Glomerular endothelial cell (primary cell): Measurements from ENCODE around the gene MYCN. TPM values are rescaled to one million over a fixed set of nuclear protein-coding genes. Genes with fewer than 3 reads are reported as not detected.
"Not testable (repeated sequence)": the region's sequence is repeated elsewhere in the genome, so short reads cannot be mapped to it uniquely, and the experiment has no call there.

Experiments
- DNase-seq: peaks from one replicate; pipeline ENCODE4 v3.0.0-alpha.2; 2011; ENCODE audit warnings: low read depth, low spot score; ENCODE audit errors: extremely low read depth
- total RNA-seq: library from RNA; depleted of rRNA; stranded (reverse); fragments of >200 nt; gene quantifications from 2 replicates; pipeline ENCODE4 v1.2.3, GENCODE V29; 2015

Gene MYCN
- 1.8 and 6.5 TPM in 2 replicates for total RNA-seq

DNA sequence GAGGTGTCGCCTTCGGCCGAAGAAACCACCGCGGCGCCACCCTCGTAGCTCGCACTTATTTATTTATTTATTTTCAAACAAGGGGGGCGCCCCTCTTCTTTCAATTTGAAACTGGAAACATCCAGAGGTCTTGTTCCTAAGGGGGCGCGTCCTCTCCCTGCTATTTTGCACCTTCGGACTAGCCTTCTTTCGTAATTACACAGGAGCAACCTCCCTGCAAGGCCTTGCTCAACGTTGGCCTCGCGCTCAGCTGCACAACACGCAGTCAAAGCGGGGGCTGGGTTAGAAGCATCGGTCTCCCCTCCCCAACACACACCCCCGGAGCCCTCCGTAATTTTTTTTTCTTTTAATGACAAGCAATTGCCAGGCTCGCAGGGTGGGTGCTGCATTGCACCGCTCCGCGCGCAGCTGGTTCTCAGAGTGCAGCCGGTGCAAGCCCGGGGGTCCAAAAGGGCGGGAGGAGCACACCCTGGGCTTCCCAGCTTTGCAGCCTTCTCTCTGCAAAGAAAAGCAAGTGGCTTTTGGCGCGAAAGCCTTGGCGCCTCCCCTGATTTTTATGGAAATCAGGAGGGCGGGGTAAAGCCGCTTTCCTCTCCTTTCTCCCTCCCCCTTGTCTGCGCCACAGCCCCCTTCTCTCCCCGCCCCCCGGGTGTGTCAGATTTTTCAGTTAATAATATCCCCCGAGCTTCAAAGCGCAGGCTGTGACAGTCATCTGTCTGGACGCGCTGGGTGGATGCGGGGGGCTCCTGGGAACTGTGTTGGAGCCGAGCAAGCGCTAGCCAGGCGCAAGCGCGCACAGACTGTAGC lies at the start of gene MYCN:
Gene MYCN (plus strand): TSS at position 697 of the 807 bp plus-strand sequence. CDS start 1,515 bp downstream, outside the sequence.
- DNase-seq = no peak

DNA sequence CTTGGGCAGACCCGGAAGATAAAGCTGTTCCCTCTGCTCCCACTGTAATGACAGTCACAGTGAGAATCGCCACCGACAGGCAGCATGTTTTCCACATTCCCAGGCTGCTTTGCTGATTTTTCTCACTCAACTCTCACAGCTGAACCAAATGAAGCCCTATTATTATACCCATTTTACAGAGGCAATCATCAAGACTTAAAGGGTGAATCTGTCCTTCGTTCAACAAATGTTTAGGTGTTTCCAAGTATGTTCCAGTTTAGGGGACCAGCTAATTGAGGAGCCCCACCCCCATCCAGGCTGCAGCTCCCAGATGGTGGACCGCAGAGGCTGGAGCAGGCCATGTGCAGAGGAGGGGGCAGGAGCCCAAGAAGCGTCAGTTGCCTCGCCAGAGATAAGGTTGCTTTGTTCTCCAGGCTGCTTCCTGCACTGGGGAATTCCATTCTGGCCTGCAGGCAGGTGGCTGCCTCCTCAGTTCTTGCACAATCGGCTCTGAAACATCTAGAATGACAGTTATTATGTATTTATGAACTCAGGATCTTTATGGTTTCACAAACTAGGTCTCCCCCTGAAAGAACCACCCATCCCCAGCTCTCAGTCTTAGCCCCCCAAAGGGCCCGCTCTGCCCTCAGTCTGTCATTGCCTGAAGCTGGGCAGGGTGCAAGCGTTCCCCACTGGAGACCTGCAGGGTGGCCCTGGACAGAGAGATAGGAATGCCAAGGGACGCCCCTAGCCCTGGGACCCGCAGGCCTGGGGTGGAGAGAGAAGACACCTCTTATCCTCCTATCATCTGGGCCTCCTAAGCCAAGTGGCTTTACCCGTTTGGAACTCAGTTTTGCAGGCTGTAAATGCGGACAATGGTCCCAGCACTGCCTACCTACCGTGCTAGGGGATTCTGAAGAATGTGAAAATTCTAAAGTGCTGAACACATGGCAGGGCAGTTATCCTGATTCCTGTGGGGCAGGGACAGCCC lies 49.1 kb upstream of the MYCN start:
- no peak for DNase-seq

DNA sequence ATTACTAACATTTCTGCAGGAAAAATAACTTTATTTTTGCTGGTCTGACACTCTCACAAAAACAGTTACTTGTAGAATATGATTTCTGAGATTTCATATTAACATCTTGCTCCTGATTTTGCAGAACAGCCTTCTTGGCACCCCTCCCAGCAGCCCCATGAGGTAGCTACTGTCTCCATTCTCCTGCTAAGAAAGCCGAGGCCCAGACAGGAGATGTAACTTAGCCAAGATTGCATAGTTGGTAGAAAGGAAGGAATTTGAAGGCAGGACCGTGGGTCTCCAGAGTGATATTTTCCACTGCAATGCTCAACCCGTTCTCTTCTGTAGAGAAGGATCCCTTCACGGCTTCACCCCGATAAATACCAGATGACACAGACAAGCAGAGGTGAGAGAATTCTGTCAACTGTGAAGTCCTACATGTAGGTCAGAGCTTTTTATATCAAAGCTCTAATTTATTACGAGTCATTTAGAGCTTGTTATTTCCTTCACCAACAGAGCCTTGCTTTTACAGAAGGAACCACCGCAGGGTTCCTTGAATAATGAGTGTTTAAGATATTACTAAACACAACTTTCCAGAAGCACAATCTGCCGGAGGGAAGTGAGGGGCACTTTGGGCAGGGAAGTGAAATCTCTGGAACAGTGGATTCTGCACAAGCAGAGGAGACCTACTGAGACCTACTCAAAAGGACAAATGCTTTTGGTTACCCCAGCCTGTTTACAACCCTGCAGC lies 48.0 kb upstream of the MYCN start:
- DNase-seq = no peak

DNA sequence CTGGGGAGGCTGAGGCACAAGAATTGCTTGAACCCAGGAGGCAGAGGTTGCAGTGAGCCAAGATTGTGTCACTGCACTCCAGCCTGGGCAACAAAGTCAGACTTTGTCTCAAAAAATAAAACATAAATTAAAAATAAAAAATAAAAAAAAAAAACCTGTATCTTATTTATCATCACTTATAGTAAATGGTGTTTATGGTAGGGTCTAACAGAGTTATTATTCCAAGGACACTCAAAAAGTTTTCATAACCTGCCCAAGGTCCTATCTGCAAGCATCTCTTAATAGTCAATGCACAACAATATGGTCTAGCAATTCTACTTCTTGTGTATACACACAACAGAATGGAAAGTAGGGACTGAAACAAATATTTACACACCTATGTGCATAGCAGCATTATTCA lies 47.3 kb upstream of the MYCN start:
- no peak for DNase-seq

DNA sequence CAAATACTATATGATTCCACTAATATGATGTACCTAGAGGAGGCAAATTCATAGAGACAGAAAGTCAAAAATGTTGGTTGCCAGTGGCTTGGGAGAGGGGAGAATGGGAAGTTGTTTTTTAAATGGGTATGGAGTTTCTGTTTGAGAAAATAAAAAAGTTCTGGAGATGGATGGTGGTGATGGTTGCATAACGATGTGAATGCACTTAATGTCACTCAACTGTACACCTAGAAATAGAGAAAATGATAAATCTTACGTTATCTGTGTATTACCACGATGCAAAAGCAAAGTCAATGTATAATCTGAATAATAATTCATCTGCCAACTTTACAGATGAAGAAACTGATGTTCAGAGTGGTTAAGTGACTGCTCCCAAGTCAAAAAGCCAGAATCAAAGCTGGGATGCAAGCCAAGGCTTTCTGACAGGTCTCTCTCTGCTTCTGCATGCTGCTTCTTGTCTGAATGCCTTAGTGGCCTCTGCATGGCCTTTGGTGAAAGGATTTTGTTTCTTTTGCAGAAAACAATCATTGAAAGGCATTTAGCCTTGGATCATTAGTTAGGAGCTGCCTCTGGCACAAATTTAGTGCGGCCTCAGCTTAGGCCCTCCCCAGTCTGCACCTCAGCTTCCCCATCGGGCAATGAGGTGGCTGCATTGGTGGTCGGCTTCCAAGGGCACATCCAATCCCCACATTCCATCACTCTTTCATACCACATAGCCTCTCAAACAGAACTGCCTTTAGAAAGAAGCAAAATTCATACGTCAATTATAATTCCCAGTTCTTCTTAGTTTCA lies 46.5 kb upstream of the MYCN start:
- no peak for DNase-seq

DNA sequence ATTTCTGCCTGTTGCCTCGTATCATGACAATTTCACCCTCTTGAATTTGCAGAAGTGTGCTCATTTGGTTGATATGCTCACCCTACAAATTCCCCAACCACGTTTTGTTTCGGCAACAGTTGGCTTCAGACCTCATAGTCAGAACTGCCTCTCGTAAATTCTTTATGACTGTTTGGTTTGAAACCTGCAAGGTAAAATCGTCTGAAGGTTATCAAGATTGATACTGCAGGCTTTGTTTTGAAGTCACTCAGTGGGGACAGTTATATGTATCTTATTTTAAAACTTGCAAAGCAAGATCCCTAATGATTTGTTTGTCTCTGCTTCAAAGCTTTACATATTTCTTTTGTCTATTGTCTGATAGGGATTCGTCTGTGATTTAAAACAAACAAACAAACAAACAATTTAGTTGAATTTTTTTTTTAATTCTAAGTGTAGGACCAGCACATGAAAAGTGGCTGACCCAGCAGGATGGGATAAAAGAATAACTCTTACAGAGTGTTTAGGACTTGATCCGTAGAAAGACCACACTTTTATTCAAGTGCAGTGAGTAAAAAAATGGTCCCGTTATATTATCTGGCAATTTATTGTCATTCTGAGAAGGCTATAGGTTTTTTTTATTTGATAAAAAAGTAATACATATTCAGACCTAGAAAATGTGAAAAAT lies 45.7 kb upstream of the MYCN start:
- no peak for DNase-seq

DNA sequence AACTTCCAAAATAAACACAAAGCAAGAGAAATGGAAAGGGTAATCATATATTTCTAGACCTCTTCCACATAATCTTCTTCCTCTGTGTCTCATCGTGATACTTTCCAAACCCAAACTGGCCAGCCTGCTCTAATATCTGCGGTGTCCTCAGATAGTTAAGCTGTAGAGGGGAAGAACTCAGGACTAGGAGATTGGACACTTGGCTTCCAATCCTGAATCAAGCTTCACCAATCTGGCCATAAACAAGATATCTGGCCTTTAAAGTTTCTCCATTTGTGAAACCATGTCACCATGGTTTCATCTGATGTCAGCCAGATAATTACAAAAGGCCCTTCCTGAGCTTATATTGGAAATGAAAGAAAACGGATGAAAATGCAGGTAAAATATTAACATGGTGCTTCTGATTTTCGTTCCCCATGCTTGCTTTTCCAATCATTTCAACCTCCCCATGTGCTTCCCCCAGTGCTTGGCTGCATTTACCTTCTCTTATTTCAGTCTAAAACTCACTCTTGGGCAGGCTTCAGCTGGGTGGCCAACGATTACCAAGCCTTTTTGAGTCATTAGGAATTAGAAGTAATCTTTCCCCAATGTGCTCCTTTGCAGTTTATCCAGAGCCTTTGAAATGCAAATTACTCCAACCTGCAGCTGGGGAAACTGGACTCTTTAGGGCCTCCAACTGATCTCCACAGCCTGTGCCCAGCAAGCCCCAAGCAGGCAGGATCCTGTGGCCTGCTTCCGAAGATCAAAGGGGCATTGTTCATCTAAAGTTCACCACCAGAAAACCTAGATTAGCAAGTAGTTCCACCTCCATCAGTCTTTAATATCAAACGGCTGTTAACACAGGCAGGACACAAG lies 44.5 kb upstream of the MYCN start:
- DNase-seq = no peak

DNA sequence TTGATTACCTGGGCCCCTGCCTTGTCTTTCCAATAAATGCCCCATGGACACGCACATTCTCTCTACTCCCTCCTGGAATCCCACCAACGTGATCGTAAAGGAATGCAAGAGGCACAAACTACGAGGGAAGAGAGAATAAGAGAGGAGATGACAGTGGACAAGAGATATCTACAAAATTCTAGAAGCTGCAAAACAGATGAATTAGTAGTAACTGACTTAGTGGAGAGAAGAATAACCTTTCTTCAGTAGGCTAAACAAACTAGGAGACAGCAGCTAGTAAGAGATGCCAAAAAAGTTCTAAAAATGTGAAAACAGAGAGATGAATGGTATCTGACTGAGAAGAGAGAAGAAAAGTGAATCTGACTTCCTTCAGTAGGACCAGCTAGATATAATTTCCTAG lies 43.5 kb upstream of the MYCN start:
- no peak for DNase-seq

DNA sequence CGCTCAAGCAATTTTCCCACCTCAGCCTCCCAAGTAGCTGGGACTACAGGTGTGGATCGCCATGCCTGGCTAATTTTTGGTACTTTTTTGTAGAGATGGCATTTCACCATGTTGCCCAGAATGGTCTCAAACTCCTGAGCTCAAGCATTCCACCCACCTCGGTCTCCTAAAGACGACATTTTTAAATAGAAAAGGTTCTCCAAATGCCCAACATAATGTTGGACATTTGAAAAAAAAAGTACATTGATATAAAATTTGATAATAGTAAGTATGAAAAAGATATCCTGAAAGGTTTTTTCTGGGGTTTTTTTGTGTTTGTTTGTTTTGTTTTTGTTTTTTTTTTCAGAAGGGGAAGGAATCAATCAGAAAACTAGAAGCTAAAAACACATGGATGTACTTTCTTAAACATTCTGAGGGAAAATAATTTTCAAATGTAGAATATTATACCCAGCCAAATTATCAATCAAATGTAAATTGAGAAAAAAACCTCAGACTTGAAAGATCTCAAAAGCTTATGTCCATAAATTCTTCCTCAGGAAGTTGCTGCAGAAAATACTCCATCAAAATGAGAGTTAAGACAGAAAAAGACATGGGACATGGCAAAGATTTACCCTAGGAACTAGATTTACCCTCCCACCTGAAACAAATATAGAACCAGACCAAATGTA lies 42.8 kb upstream of the MYCN start:
- no peak for DNase-seq

DNA sequence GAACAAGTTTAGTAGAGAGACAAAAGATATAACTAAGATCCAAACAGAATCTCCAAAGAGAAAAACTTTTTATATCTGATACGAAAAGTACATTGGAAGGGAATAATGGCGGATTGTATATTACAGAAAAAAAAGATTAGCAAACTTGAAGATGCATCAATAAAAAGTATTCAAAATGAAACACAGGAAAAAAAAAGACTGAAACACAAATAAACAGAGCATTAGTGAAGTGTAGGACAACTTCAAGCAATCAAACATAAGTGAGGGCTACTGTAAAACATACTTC lies 41.1 kb upstream of the MYCN start:
- no peak for DNase-seq

DNA sequence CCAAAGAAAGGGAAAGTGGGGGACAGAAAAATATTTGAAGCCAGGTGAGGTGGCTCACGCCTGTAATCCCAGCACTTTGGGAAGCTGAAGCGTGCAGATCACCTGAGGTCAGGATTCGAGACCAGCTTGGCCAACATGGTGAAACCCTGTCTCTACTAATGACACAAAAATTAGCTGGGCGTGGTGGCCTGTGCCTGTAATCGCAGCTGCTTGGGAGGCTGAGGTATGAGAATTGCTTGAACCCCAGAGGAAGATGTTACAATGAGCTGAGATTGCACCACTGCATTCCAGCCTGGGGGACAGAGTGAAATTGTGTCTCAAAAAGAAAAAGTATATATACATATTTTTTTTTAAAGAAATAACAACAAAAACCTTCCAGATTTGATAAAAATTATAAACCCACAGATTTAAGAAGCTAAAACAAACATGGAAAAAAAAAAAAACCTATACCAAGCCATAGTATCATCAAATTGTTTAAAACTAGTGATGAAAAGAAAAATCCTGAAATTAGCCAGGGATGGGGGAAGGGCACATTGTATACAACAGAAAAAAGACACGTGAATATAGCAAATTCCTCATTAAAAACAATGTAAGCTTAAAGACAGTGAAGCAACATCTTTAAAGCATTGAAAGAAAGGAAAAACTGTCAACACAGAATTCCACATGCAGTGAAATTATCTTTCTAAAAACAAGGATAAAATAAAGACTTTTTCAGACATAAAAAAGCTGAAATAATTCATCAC lies 40.4 kb upstream of the MYCN start:
- DNase-seq = no peak

DNA sequence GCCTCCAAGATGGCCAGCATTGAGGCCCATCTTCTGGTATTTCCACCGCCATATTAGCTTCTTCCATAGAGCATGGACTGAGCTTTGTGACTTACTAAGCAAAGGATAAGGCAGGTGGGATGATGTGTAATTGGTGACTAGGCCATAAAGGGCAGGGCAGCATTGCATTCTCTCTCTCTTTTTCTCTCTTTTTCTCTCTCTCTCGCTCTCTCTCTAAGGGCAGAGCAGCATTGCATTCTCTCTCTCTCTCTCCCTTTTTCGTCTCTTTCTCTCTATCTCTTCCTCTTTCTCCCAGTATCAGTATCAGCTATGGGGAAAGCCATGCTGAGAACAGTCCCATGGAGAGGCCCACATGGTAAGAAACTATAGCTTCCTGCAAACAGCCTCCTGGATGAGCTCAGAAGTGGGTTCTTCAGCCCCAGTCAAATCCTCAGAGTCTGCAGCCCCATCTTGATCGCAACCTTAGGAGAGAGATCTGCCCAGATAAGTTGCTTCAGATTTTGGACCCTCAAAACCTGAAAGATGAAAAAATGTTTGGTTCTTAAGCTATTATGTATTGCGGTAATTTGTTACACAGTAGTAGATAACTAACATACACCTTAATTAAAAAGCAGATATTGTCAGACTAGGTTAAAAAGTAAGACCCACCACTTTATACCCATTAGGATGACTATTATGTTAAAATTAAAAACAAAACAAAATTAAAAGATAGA lies 39.1 kb upstream of the MYCN start:
- DNase-seq = no peak

DNA sequence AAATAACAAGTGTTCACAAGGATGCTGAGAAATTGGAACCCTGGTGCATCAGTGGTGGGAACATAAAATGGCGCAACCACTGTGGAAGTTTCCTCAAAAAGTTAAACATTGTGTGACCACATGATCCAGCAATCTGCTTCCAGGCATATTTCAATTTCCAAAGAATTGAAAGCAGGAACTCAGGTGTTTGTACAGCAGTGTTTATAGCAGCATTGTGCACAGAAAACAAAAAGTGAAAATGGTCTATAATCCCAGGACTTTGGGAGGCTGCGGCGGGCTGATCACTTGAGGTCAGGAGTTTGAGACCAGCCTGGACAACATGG lies 38.6 kb upstream of the MYCN start:
- DNase-seq = no peak

DNA sequence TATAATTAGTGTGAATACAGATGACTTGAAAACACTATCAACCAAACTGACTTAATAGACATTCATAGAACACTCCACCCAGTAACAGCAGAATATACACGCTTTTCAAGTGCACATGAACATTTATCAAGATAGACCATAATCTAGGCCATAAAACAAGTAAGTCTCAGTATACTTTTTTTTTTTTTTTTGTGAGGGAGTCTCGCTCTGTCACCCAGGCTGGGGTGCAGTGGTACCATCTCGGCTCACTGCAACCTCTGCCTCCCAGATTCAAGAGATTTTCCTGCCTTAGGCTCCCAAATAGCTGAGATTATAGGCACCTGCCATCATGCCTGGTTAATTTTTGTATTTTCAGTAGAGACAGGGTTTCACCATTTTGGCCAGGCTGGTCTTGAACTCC lies 36.4 kb upstream of the MYCN start:
- not testable (repeated sequence) for DNase-seq

DNA sequence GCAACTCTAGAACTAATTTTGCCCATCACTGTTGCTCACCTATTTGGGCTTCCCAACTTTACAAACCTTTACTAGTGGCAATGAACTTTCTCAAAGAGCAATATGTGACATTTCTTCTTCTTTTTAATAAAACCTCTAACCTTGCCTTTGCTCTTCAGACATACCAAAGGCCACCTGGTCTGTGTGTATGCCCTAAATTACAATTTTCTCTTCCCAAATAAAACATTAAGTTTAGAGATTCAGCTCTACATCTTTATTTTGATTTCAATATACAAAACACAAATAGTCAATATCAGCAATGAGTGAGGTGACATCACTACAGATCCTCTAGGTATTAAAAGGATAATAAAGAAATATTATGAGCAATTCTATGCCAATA lies 35.1 kb upstream of the MYCN start:
- DNase-seq = no peak

DNA sequence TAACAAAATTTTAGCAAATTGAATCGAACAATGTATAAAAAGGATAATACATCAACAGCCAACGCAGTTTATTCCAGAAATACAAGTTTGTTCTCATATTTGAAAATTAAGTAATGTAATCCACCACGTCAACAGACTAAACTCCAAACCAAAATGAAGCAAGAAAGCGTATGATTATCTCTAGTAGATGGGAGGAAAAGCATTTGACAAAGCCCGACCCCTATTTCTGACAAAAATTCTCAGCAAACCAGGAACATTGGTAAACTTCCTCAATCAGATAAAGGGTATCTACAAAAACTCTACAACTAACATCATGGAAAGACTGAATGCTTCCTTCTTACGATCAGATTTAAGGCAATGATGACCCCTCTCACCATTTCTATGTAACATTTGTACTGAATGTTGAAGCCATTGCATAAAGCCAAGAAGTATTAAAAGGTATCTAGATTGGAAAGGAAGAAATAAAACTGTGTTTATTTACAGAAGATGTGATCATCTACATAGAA lies 34.3 kb upstream of the MYCN start:
- no peak for DNase-seq

DNA sequence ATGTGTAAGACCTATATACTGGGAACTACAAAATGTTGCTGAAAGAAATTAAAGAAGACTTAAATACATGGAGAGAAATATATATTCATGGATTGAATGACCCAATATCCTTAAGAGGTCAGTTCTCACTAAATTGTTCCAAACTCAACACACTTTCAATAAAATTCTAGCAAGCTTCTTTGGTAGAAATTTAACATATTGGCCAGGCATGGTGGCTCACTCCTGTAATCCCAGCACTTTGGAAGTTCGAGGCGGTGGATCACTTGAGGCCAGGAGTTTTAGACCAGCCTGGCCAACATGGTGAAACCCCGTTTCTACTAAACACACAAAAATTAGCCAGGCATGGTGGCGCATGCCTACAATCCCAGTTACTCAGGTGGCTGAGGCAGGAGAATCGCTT lies 33.6 kb upstream of the MYCN start:
- DNase-seq = no peak
